ENCODE data around the gene DIPK1C. TPM values are rescaled to one million over a fixed set of nuclear protein-coding genes. Genes with fewer than 3 reads are reported as not detected.
A peak's percentile ranks its signal among the peaks of the same experiment; 100 is the strongest.

Gene DIPK1C
- total RNA-seq, 1 donor from 2014 or later: 13.7 TPM

- H3K27me3 Mint-ChIP-seq (ENCODE audit: insufficient read depth, low read depth): peaks cover 6% of the 10 kb centered on the region
- peaks cover 13% of the 10 kb centered on the region for H3F3A ChIP-seq (ENCODE audit: low read depth)
- peak overlapping the region; percentile 75 for H3K4me3 Mint-ChIP-seq
- TF ChIP-seq EZH2phosphoT487 (IDR thresholded peaks at IDR 0.05) (no peak), CTCF (IDR thresholded peaks at IDR 0.05) (no peak), EZH2 (IDR thresholded peaks at IDR 0.05) (no peak)
- H2AFZ ChIP-seq (replicated peaks): no peak overlapping the region
- H3K4me1 ChIP-seq: no peaks in the 10 kb centered on the region
- peaks cover 2% of the 10 kb centered on the region for H3K36me3 Mint-ChIP-seq
- H3K4me2 ChIP-seq: no peak overlapping the region
- H3K4me3 ChIP-seq: no peak overlapping the region
- peaks cover 20% of the 10 kb centered on the region for H4K20me1 ChIP-seq (ENCODE audit: low read depth)
- no peak overlapping the region for H3K27ac ChIP-seq
- peaks cover 17% of the 10 kb centered on the region for H3K4me1 Mint-ChIP-seq
- no peak for DNase-seq (ENCODE audit: low spot score)
- no peaks in the 10 kb centered on the region for H3K9me3 Mint-ChIP-seq
- no peaks in the 10 kb centered on the region for H3K36me3 ChIP-seq
- H3K9ac ChIP-seq: no peak overlapping the region
- no peaks in the 10 kb centered on the region for H3K27me3 ChIP-seq
- peaks cover 32% of the 10 kb centered on the region for H3K79me2 ChIP-seq (ENCODE audit: low read depth)
- no peak overlapping the region for H3K27ac Mint-ChIP-seq
- H3K9me3 ChIP-seq (ENCODE audit: low read depth): no peaks in the 10 kb centered on the region
These were observed 37.4 kb upstream of the DIPK1C start for GRCh38 chr18:74494514-74494913.

- peaks cover 24% of the 10 kb centered on the region for H3K79me2 ChIP-seq (ENCODE audit: low read depth)
- no peak overlapping the region for H3K27ac ChIP-seq
- peak overlapping the region; percentile 68 for H3K4me3 Mint-ChIP-seq
- no peaks in the 10 kb centered on the region for H3K9me3 ChIP-seq (ENCODE audit: low read depth)
- peaks cover 15% of the 10 kb centered on the region for H4K20me1 ChIP-seq (ENCODE audit: low read depth)
- H3K27ac Mint-ChIP-seq: no peak overlapping the region
- H3K4me1 Mint-ChIP-seq: peaks cover 17% of the 10 kb centered on the region
- no peaks in the 10 kb centered on the region for H3K27me3 ChIP-seq
- peaks cover 6% of the 10 kb centered on the region for H3K27me3 Mint-ChIP-seq (ENCODE audit: insufficient read depth, low read depth)
- no peak overlapping the region for H3K4me3 ChIP-seq
- no peak overlapping the region for H3K4me2 ChIP-seq
- peaks cover 13% of the 10 kb centered on the region for H3F3A ChIP-seq (ENCODE audit: low read depth)
- peak; percentile 72 for DNase-seq (ENCODE audit: low spot score)
- H3K36me3 Mint-ChIP-seq: peaks cover 2% of the 10 kb centered on the region
- H3K9me3 Mint-ChIP-seq: no peaks in the 10 kb centered on the region
- no peak overlapping the region for H3K9ac ChIP-seq
- no peak for TF ChIP-seq EZH2phosphoT487 (IDR thresholded peaks at IDR 0.05)
- peak; percentile 66 for TF ChIP-seq CTCF (IDR thresholded peaks at IDR 0.05)
- no peaks in the 10 kb centered on the region for H3K4me1 ChIP-seq
- no peaks in the 10 kb centered on the region for H3K36me3 ChIP-seq
- no peak overlapping the region for H2AFZ ChIP-seq (replicated peaks)
These were observed 36.6 kb upstream of the DIPK1C start for GRCh38 chr18:74493689-74494088.

- no peak overlapping the region for H3K27ac ChIP-seq
- H3K79me2 ChIP-seq (ENCODE audit: low read depth): peaks cover 9% of the 10 kb centered on the region
- no peak overlapping the region for H3K4me3 ChIP-seq
- no peaks in the 10 kb centered on the region for H3K9me3 Mint-ChIP-seq
- peaks cover 12% of the 10 kb centered on the region for H3K4me1 Mint-ChIP-seq
- no peak for TF ChIP-seq CTCF (IDR thresholded peaks at IDR 0.05)
- TF ChIP-seq EZH2phosphoT487 (IDR thresholded peaks at IDR 0.05): no peak
- no peak for TF ChIP-seq EZH2 (IDR thresholded peaks at IDR 0.05)
- H3F3A ChIP-seq (ENCODE audit: low read depth): peaks cover 13% of the 10 kb centered on the region
- peaks cover 6% of the 10 kb centered on the region for H3K27me3 Mint-ChIP-seq (ENCODE audit: insufficient read depth, low read depth)
- H3K9ac ChIP-seq: no peak overlapping the region
- H2AFZ ChIP-seq (replicated peaks): no peak overlapping the region
- peaks cover under 1% of the 10 kb centered on the region for H3K36me3 Mint-ChIP-seq
- no peak for DNase-seq (ENCODE audit: low spot score)
- no peaks in the 10 kb centered on the region for H3K27me3 ChIP-seq
- no peaks in the 10 kb centered on the region for H3K9me3 ChIP-seq (ENCODE audit: low read depth)
- no peak overlapping the region for H3K27ac Mint-ChIP-seq
- no peaks in the 10 kb centered on the region for H3K36me3 ChIP-seq
- H4K20me1 ChIP-seq (ENCODE audit: low read depth): peaks cover 6% of the 10 kb centered on the region
- H3K4me1 ChIP-seq: no peaks in the 10 kb centered on the region
- no peak overlapping the region for H3K4me3 Mint-ChIP-seq
- no peak overlapping the region for H3K4me2 ChIP-seq
These were observed 35.2 kb upstream of the DIPK1C start for GRCh38 chr18:74492259-74492658.

All from neural progenitor cell (in vitro differentiated cells).